ENCODE results near the gene BUD23. TPM values are rescaled to one million over a fixed set of nuclear protein-coding genes. Genes with fewer than 3 reads are reported as not detected.
A peak's percentile ranks its signal among the peaks of the same experiment; 100 is the strongest.

Gene BUD23
- polyA plus RNA-seq, 1 experiment, result 48.6 TPM

- Histone ChIP-seq H3K27ac (ENCODE audit: low read depth, low read length) (no peak overlapping the region), H3K27me3 (ENCODE audit: control insufficient read depth, insufficient read depth, low read length) (peaks cover 2% of the 10 kb centered on the region), H3K4me3 (ENCODE audit: low read depth, low read length) (no peak overlapping the region), H3K9me3 (ENCODE audit: control insufficient read depth, insufficient read depth, low read length) (no peaks in the 10 kb centered on the region)
- CTCF ChIA-PET, result interaction anchor here (0.8 to 2.6 kb wide), 2 partner anchors 123 to 124 kb away, joined by 3 to 22 read pairs; no protein-coding TSS in a partner anchor
- POLR2A ChIA-PET, result interaction anchor here (0.7 kb wide), 1 partner anchor 121 kb away, joined by 5 read pairs; no protein-coding TSS in a partner anchor
- DNase-seq (ENCODE audit: low read depth, low spot score), result no peak
- no peak for TF ChIP-seq CTCF (IDR thresholded peaks at IDR 0.05; ENCODE audit: low read depth, low read length)
Observed at GRCh38 chr7:73730485-73730884, 47.1 kb downstream of the BUD23 start.

GRCh38 chr7:73732397-73732796, 49.0 kb downstream of the BUD23 start:
- no peaks in the 10 kb centered on the region for H3K9me3 ChIP-seq (ENCODE audit: control insufficient read depth, insufficient read depth, low read length)
- TF ChIP-seq CTCF (IDR thresholded peaks at IDR 0.05; ENCODE audit: low read depth, low read length), result no peak
- ChIA-PET CTCF (interaction anchor here (0.9 to 4.7 kb wide), 2 partner anchors 123 to 125 kb away, joined by 5 to 24 read pairs; no protein-coding TSS in a partner anchor), POLR2A (interaction anchor here (0.9 kb wide), 1 partner anchor 13 kb away, joined by 3 read pairs; the partner anchor contains the start of gene STX1A)
- no peaks in the 10 kb centered on the region for H3K27me3 ChIP-seq (ENCODE audit: control insufficient read depth, insufficient read depth, low read length)
- no peak for DNase-seq (ENCODE audit: low read depth, low spot score)
- H3K27ac ChIP-seq (ENCODE audit: low read depth, low read length), result no peak overlapping the region
- H3K4me3 ChIP-seq (ENCODE audit: low read depth, low read length), result no peak overlapping the region

- ChIA-PET CTCF (interaction anchor here (0.8 to 4.7 kb wide), 5 partner anchors 9 to 248 kb away, joined by 3 to 24 read pairs (median 6); no protein-coding TSS in a partner anchor), POLR2A (no interaction called here)
- DNase-seq (ENCODE audit: low read depth, low spot score), result no peak
- TF ChIP-seq CTCF (IDR thresholded peaks at IDR 0.05; ENCODE audit: low read depth, low read length), result peak; percentile 76
- Histone ChIP-seq H3K4me3 (ENCODE audit: low read depth, low read length) (no peak overlapping the region), H3K27ac (ENCODE audit: low read depth, low read length) (no peak overlapping the region), H3K9me3 (ENCODE audit: control insufficient read depth, insufficient read depth, low read length) (no peaks in the 10 kb centered on the region; the same call in 1 of the 2 replicates), H3K27me3 (ENCODE audit: control insufficient read depth, insufficient read depth, low read length) (no peaks in the 10 kb centered on the region)
Observed at GRCh38 chr7:73734619-73735527, 51.5 kb downstream of the BUD23 start.

GRCh38 chr7:73735528-73735905, 52.1 kb downstream of the BUD23 start:
- H3K27ac ChIP-seq (ENCODE audit: low read depth, low read length), result no peak overlapping the region
- DNase-seq (ENCODE audit: low read depth, low spot score), result no peak
- ChIA-PET POLR2A (no interaction called here), CTCF (interaction anchor here (1.9 to 4.7 kb wide), 2 partner anchors 123 to 129 kb away, joined by 6 to 24 read pairs; no protein-coding TSS in a partner anchor)
- TF ChIP-seq CTCF (IDR thresholded peaks at IDR 0.05; ENCODE audit: low read depth, low read length), result no peak
- H3K4me3 ChIP-seq (ENCODE audit: low read depth, low read length), result no peak overlapping the region
- H3K9me3 ChIP-seq (ENCODE audit: control insufficient read depth, insufficient read depth, low read length), result no peaks in the 10 kb centered on the region; the same call in 1 of the 2 replicates
- no peaks in the 10 kb centered on the region for H3K27me3 ChIP-seq (ENCODE audit: control insufficient read depth, insufficient read depth, low read length)

- Histone ChIP-seq H3K9me3 (ENCODE audit: control insufficient read depth, insufficient read depth, low read length) (no peaks in the 10 kb centered on the region; the same call in 1 of the 2 replicates), H3K27ac (ENCODE audit: low read depth, low read length) (no peak overlapping the region), H3K27me3 (ENCODE audit: control insufficient read depth, insufficient read depth, low read length) (no peaks in the 10 kb centered on the region), H3K4me3 (ENCODE audit: low read depth, low read length) (no peak overlapping the region)
- DNase-seq (ENCODE audit: low read depth, low spot score), result no peak
- TF ChIP-seq CTCF (IDR thresholded peaks at IDR 0.05; ENCODE audit: low read depth, low read length), result no peak
- CTCF ChIA-PET, result interaction anchor here (1.0 to 2.2 kb wide), 3 partner anchors 11 to 118 kb away, joined by 3 to 16 read pairs (median 4); no protein-coding TSS in a partner anchor
- POLR2A ChIA-PET, result no interaction called here
Observed at GRCh38 chr7:73736885-73737284, 53.5 kb downstream of the BUD23 start.

Measured in AG04450 (cell line).